IgD-negative memory B cell (primary cell): ENCODE results near the gene AWAT1. TPM values are rescaled to one million over a fixed set of nuclear protein-coding genes. Genes with fewer than 3 reads are reported as not detected.

Experiments used
- polyA plus RNA-seq: library from polyadenylated mRNA; unstranded; fragments of 300-500 nt; fragmentation: Illumina TruSeq; gene quantifications from one replicate; pipeline ENCODE4 v1.2.3, GENCODE V29; 2021

The AWAT1 gene
- polyA plus RNA-seq, 1 donor from 2014 or later: not detected

Other genes with a start within 250 kb of the AWAT1 start
- gene AWAT2, start 184.7 kb upstream of the AWAT1 start, polyA plus RNA-seq: not detected
- not detected for gene OTUD6A, start 172.2 kb upstream of the AWAT1 start, polyA plus RNA-seq
- gene IGBP1, start 101.2 kb upstream of the AWAT1 start, polyA plus RNA-seq: 47.5 TPM
- not detected for gene DGAT2L6, start 57.2 kb upstream of the AWAT1 start, polyA plus RNA-seq
- gene P2RY4, start 25.5 kb downstream of the AWAT1 start, polyA plus RNA-seq: not detected
- not detected for gene ARR3, start 33.7 kb downstream of the AWAT1 start, polyA plus RNA-seq
- gene RAB41, start 47.5 kb downstream of the AWAT1 start, polyA plus RNA-seq: not detected
- gene PDZD11, start 55.3 kb downstream of the AWAT1 start, polyA plus RNA-seq: 24.0 TPM
- not detected for gene KIF4A, start 55.4 kb downstream of the AWAT1 start, polyA plus RNA-seq
- not detected for gene GDPD2, start 188.7 kb downstream of the AWAT1 start, polyA plus RNA-seq
- 1.2 TPM for gene DLG3, start 210.2 kb downstream of the AWAT1 start, polyA plus RNA-seq